AG04450 (cell line): ENCODE data around the gene MYO1E. TPM values are rescaled to one million over a fixed set of nuclear protein-coding genes. Genes with fewer than 3 reads are reported as not detected.

Experiments used
- CTCF ChIA-PET: fragments of 300-600, 350-600 bp; formaldehyde crosslinking; extraction: SDS; loops from one replicate; lab custom pipeline; 2022; ENCODE audit warnings: antibody characterized with exemption, inconsistent platforms; lab: Charles Lee
- POLR2A ChIA-PET: fragments of 350-600 bp; formaldehyde crosslinking; extraction: SDS; loops from one replicate; lab custom pipeline; 2021; ENCODE audit warnings: antibody characterized with exemption, inconsistent platforms; lab: Yijun Ruan, JAX
- DNase-seq: peaks from one replicate; pipeline ENCODE4 v3.0.0-alpha.2; 2011; ENCODE audit warnings: low read depth, low spot score
- H3K27ac ChIP-seq: one replicate; pipeline ENCODE4 v1.5.1; 2012; ENCODE audit warnings: low read depth, low read length, control low read depth
- H3K27me3 ChIP-seq: one replicate; pipeline ENCODE4 v1.6.0; 2012; ENCODE audit warnings: low read length; ENCODE audit not compliant: control insufficient read depth, insufficient read depth
- H3K4me3 ChIP-seq: 2 replicates; pipeline ENCODE4 v1.5.1; 2011; ENCODE audit warnings: mild to moderate bottlenecking, low read depth, low read length, control low read depth
- H3K9me3 ChIP-seq: 2 replicates; pipeline ENCODE4 v1.5.1; 2012; ENCODE audit warnings: low read length; ENCODE audit not compliant: control insufficient read depth, insufficient read depth
- polyA plus RNA-seq: library from polyadenylated mRNA; depleted of rRNA; stranded (reverse); fragments of >200 nt; gene quantifications from 2 replicates; pipeline ENCODE4 v1.2.3, GENCODE V29; 2011
- TF ChIP-seq, protein P1 (sequence below): IDR thresholded peaks from 2 replicates; pipeline ENCODE4 v1.5.1; 2011; ENCODE audit warnings: low read depth, low read length, control low read depth, inconsistent platforms

Gene MYO1E
- polyA plus RNA-seq, 1 experiment: 49.1 TPM

- TF ChIP-seq, protein P1, sequence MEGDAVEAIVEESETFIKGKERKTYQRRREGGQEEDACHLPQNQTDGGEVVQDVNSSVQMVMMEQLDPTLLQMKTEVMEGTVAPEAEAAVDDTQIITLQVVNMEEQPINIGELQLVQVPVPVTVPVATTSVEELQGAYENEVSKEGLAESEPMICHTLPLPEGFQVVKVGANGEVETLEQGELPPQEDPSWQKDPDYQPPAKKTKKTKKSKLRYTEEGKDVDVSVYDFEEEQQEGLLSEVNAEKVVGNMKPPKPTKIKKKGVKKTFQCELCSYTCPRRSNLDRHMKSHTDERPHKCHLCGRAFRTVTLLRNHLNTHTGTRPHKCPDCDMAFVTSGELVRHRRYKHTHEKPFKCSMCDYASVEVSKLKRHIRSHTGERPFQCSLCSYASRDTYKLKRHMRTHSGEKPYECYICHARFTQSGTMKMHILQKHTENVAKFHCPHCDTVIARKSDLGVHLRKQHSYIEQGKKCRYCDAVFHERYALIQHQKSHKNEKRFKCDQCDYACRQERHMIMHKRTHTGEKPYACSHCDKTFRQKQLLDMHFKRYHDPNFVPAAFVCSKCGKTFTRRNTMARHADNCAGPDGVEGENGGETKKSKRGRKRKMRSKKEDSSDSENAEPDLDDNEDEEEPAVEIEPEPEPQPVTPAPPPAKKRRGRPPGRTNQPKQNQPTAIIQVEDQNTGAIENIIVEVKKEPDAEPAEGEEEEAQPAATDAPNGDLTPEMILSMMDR: no peak
These were observed 20.5 kb downstream of the MYO1E start for GRCh38 chr15:59352189-59352588.

DNA sequence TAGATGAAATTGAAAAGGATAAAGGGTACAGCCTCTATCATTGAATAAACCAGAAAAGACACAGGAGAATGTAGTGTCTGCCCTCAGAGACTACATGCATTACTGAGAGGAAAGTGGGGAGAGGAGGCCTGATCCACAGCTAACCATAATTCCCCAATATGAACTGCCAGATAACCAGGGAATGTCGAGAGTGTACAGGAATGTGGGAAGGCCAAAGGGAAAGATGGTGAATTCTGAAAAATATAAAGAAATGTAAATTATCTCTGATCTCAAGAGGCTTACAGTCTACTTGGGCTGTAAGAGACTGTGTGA is 22.3 kb downstream of the MYO1E start:
- ChIA-PET CTCF (interaction anchor here (0.6 to 1.0 kb wide), 2 partner anchors 28 to 103 kb away, joined by 3 read pairs; no protein-coding TSS in a partner anchor), POLR2A (no interaction called here)
- Histone ChIP-seq H3K27ac (peak overlapping the region; percentile 72), H3K27me3 (no peaks in the 10 kb centered on the region), H3K4me3 (no peak overlapping the region), H3K9me3 (no peaks in the 10 kb centered on the region)
- TF ChIP-seq, protein P1: no peak
- DNase-seq: no peak

More at GRCh38 chr15:59352189-59352588, 20.5 kb downstream of the MYO1E start:
- H3K4me3 ChIP-seq: no peak overlapping the region
- no peak overlapping the region for H3K27ac ChIP-seq
- CTCF ChIA-PET: no interaction called here
- no peak for DNase-seq
- H3K27me3 ChIP-seq: no peaks in the 10 kb centered on the region
- POLR2A ChIA-PET: no interaction called here
- H3K9me3 ChIP-seq: no peaks in the 10 kb centered on the region

DNA sequence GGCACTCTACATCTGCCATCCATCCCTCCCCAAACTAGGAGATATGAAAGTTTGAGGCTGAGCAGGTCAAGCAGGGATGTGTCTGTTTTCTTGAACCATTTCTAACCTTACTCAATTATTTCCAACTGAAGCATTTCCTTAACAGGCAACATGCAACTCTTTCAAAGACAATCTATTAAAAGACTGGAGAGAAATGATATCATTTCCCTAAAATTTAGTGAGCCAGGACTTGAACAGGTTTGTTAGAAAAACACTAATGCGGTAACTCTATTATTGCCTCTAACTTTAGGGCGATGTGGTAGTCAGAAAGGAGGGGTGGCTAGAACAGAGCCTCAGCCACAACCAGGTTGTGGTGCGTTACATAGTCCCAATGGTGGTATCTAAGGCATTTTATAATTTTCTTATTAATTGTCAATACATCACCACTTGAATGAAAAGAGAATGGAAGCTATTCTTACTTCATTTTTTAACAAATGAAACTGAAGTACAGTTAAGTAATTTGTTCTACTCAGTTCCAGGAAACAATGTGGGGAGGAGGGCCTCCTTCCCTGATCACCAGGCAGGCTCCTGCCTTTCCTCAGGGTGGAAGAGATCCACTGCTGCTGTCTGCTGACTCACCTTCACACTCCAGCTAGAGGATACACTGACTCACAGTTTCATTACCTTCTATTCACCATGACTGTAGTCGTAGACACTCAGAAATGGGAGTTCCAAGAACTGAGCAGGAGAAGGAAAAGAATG is 22.8 kb downstream of the MYO1E start:
- Histone ChIP-seq H3K27me3 (no peaks in the 10 kb centered on the region), H3K4me3 (no peak overlapping the region), H3K9me3 (no peaks in the 10 kb centered on the region), H3K27ac (peak overlapping the region; percentile 72)
- peak; percentile 61 for DNase-seq
- TF ChIP-seq, protein P1: no peak
- ChIA-PET POLR2A (no interaction called here), CTCF (interaction anchor here (0.6 to 1.0 kb wide), 2 partner anchors 29 to 103 kb away, joined by 3 read pairs; no protein-coding TSS in a partner anchor)

- Histone ChIP-seq H3K27ac (no peak overlapping the region), H3K4me3 (no peak overlapping the region), H3K27me3 (no peaks in the 10 kb centered on the region), H3K9me3 (no peaks in the 10 kb centered on the region)
- TF ChIP-seq, protein P1: no peak
- POLR2A ChIA-PET: interaction anchor here (0.7 to 1.2 kb wide), 2 partner anchors 15 to 370 kb away, joined by 3 to 4 read pairs; no protein-coding TSS in a partner anchor
- CTCF ChIA-PET: no interaction called here
- no peak for DNase-seq
These were observed 24.8 kb downstream of the MYO1E start for GRCh38 chr15:59347915-59348314.

DNA sequence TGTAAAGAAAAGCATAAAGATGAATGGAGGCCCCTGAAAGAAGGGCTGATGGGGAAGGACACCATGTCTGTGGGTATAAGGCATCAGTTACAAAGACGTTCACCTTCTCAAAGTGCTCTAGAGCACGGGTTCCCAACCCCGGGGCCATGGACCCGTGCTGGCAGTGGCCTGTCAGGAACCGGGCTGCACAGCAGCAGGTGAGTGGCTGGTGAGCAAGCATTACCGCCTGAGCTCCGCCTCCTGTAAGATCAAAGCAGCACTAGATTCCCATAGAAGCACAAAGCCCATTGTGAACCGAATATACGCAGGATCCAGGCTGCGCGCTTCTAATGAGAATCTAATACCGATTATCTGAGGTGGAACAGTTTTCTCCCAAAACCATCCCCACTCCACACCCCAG is 25.7 kb downstream of the MYO1E start:
- Histone ChIP-seq H3K4me3 (no peak overlapping the region), H3K27ac (no peak overlapping the region), H3K27me3 (no peaks in the 10 kb centered on the region), H3K9me3 (no peaks in the 10 kb centered on the region)
- CTCF ChIA-PET: no interaction called here
- no peak for DNase-seq
- POLR2A ChIA-PET: no interaction called here
- TF ChIP-seq, protein P1: no peak
